Measurements from ENCODE around the gene NR2F1-AS1.
A peak's percentile ranks its signal among the peaks of the same experiment; 100 is the strongest.

Gene NR2F1-AS1

GRCh38 chr5:93503598-93504067 lies 77.4 kb downstream of the NR2F1-AS1 start:
- H3K9me3 Mint-ChIP-seq, result no peaks in the 10 kb centered on the region
- peaks cover 7% of the 10 kb centered on the region for H3K4me1 Mint-ChIP-seq
- H3K4me3 Mint-ChIP-seq, result no peak overlapping the region
- TF ChIP-seq, protein P1, sequence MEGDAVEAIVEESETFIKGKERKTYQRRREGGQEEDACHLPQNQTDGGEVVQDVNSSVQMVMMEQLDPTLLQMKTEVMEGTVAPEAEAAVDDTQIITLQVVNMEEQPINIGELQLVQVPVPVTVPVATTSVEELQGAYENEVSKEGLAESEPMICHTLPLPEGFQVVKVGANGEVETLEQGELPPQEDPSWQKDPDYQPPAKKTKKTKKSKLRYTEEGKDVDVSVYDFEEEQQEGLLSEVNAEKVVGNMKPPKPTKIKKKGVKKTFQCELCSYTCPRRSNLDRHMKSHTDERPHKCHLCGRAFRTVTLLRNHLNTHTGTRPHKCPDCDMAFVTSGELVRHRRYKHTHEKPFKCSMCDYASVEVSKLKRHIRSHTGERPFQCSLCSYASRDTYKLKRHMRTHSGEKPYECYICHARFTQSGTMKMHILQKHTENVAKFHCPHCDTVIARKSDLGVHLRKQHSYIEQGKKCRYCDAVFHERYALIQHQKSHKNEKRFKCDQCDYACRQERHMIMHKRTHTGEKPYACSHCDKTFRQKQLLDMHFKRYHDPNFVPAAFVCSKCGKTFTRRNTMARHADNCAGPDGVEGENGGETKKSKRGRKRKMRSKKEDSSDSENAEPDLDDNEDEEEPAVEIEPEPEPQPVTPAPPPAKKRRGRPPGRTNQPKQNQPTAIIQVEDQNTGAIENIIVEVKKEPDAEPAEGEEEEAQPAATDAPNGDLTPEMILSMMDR (IDR thresholded peaks at IDR 0.05; ENCODE audit: unreplicated experiment in 3 of 3), result no peak
- peak overlapping the region in 1 of 3 experiments; percentile 15 for H3K27ac Mint-ChIP-seq
- H3K27me3 Mint-ChIP-seq (ENCODE audit: low read depth), result no peaks in the 10 kb centered on the region
- peaks cover 43% of the 10 kb centered on the region for H3K36me3 Mint-ChIP-seq (ENCODE audit: low read depth)

DNA sequence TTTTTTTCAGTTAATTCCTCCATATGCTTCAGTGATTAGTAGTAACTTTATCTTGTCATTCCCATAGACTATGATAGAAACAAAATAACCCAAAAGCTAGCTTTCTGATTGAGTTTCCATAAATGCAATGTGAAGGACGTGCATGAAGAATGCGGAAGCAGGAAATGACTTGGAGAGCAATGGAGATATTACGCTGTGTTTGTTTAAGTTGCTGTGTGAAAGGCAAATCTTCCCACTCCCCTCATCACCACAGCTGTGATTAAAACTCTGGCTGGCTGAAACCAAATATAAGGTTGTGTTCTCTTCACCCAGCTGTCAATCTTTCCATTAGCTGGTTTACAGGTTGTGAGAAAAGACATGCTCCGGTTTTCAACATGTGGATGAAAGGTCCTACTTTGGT lies 83.9 kb downstream of the NR2F1-AS1 start:
- Mint-ChIP-seq H3K4me1 (peaks cover 12% of the 10 kb centered on the region), H3K27ac (peak overlapping the region; percentile 67 to 83 (median 69)), H3K36me3 (ENCODE audit: low read depth) (peaks cover 48% of the 10 kb centered on the region), H3K9me3 (no peaks in the 10 kb centered on the region), H3K27me3 (ENCODE audit: low read depth) (no peaks in the 10 kb centered on the region), H3K4me3 (no peak overlapping the region)
- TF ChIP-seq, protein P1 (IDR thresholded peaks at IDR 0.05; ENCODE audit: unreplicated experiment in 3 of 3), result no peak

DNA sequence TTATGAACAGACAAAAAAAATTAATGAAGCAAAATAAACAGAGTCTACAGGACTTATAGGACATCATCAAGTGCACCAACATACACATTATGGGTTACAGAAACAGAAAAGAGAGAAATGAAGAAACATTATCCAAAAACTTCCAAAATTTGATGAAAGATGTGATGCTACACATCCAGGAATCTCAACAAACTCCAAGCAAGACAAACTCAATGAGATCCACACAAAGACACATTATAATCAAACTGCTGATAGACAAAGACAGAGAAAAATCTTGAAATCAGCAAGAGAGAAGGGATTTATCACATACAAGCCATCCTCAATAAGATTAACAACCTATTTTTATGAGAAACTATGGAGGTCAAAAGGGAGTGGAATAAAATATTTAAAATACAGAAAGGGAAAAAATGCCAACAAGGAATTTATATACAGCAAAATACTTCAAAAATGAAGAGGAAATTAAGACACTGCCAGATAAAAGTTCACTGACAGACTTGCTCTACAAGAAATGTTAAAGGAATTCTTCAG lies 101.0 kb downstream of the NR2F1-AS1 start:
- Mint-ChIP-seq H3K27me3 (ENCODE audit: low read depth) (no peaks in the 10 kb centered on the region), H3K9me3 (peaks cover 32% of the 10 kb centered on the region), H3K36me3 (ENCODE audit: low read depth) (peaks cover 76% of the 10 kb centered on the region), H3K4me1 (no peaks in the 10 kb centered on the region), H3K27ac (no peak overlapping the region), H3K4me3 (no peak overlapping the region)
- TF ChIP-seq, protein P1 (IDR thresholded peaks at IDR 0.05; ENCODE audit: unreplicated experiment in 3 of 3), result no peak

DNA sequence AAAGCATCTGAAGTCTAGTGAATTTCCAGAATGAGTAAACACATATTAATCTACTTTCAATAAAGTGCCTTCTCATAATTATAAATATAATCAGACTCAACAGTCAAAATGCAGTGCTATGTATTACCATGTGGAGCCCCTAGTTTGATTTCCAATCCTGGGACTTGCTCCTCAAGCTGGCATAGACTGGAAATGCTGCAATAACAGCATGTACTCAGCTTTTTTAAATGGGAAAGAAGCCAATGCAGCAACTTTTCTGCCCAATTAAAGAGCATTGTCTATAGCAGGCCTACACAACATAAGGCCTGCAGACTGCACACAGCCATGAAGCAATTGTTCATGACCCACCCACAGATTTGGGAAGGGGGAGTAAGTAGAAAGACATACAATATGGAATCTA lies 103.2 kb downstream of the NR2F1-AS1 start:
- H3K27ac Mint-ChIP-seq, result no peak overlapping the region
- TF ChIP-seq, protein P1 (IDR thresholded peaks at IDR 0.05; ENCODE audit: unreplicated experiment in 3 of 3), result no peak
- no peak overlapping the region for H3K4me3 Mint-ChIP-seq
- no peaks in the 10 kb centered on the region for H3K4me1 Mint-ChIP-seq
- H3K27me3 Mint-ChIP-seq (ENCODE audit: low read depth), result no peaks in the 10 kb centered on the region
- peaks cover 13% of the 10 kb centered on the region for H3K9me3 Mint-ChIP-seq
- peaks cover 53% of the 10 kb centered on the region for H3K36me3 Mint-ChIP-seq (ENCODE audit: low read depth)

DNA sequence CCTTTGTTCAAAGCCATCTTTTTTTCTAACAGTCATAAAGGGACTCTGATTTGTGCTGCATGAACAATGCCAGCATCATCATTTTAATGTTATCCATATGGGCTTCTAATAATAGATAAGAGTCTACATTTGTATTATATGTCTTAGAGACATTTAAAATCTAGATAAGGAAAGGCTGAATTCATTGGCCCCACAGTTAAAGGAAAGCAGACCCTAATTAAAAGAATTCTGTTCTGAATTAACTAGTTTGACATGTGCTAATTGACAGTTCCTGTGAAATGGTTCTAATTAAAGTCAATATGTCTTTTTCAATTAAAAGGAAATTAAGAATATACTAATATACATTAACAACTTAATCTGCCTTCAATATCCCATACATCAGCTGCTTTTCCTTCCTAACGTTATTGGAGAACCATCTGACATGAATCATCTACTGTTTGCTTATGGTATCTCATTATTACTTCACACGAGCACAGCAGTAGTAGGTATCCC lies 104.7 kb downstream of the NR2F1-AS1 start:
- Mint-ChIP-seq H3K9me3 (peaks cover 13% of the 10 kb centered on the region), H3K4me1 (no peaks in the 10 kb centered on the region), H3K27ac (peak overlapping the region; percentile 8 to 76 (median 65)), H3K4me3 (no peak overlapping the region), H3K27me3 (ENCODE audit: low read depth) (no peaks in the 10 kb centered on the region), H3K36me3 (ENCODE audit: low read depth) (peaks cover 41% of the 10 kb centered on the region)
- TF ChIP-seq, protein P1 (IDR thresholded peaks at IDR 0.05; ENCODE audit: unreplicated experiment in 3 of 3), result no peak

DNA sequence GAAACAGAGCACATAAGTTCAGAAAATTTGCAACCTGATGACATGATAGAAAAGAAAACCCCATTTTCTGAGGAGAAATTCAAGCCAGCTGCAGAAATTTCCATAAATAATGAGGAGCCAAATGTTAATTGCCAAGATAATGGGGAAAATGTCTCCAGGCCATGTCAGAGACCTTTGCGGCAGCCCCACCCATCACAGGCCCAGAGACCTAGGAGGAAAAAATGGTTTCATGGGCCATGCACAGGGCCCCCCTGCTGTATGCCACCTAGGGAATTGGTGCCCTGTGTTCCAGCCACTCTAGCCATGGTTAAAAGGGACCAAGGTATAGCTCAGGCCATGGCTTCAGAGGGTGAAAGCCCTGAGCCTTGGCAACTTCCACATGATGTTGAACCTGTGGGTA lies 118.1 kb downstream of the NR2F1-AS1 start:
- TF ChIP-seq, protein P1 (IDR thresholded peaks at IDR 0.05; ENCODE audit: unreplicated experiment in 3 of 3), result no peak
- H3K4me3 Mint-ChIP-seq, result no peak overlapping the region

More for the DNA sequence above, 118.1 kb downstream of the NR2F1-AS1 start:
- Mint-ChIP-seq H3K9me3 (peaks cover 55% of the 10 kb centered on the region), H3K27me3 (ENCODE audit: low read depth) (peaks cover 3% of the 10 kb centered on the region), H3K36me3 (ENCODE audit: low read depth) (peaks cover 78% of the 10 kb centered on the region), H3K4me1 (no peaks in the 10 kb centered on the region), H3K27ac (no peak overlapping the region)
